HG02623 (cell line): ENCODE data around the gene CADM2.

Experiments
- ATAC-seq: cut with Tn5 transposase; IDR thresholded peaks from one replicate; pipeline ENCODE4 v1.9.1; 2021; ENCODE audit warnings: moderate library complexity; ENCODE audit not compliant: unreplicated experiment

CADM2 gene

GRCh38 chr3:86087160-86087871, 1128.5 kb downstream of the CADM2 start:
- no peak for ATAC-seq

GRCh38 chr3:86104154-86104553, 1145.4 kb downstream of the CADM2 start:
- no peak for ATAC-seq

- no peak for ATAC-seq
These were observed 1150.6 kb downstream of the CADM2 start for GRCh38 chr3:86109434-86109833.
